ENCODE results near the gene CDK13. TPM values are rescaled to one million over a fixed set of nuclear protein-coding genes. Genes with fewer than 3 reads are reported as not detected.

The CDK13 gene
- total RNA-seq, 2 donors from 2014 or later: 56.7 to 91.6 TPM

GRCh38 chr7:39922580-39922979, 27.5 kb upstream of the CDK13 start:
- H3K36me3 ChIP-seq: no peaks in the 10 kb centered on the region
- H3K27me3 ChIP-seq (replicated peaks; ENCODE audit: insufficient read depth): no peaks in the 10 kb centered on the region
- no peak for DNase-seq (ENCODE audit: low spot score)
- TF ChIP-seq POLR2AphosphoS5 (IDR thresholded peaks at IDR 0.05): no peak
- TF ChIP-seq CTCF (IDR thresholded peaks at IDR 0.05): no peak
- no peak for TF ChIP-seq POLR2A (IDR thresholded peaks at IDR 0.05)
- H3K4me1 ChIP-seq (replicated peaks): no peaks in the 10 kb centered on the region
- intact Hi-C loops (cut with DNase I): no loop called here
- no peak overlapping the region for H3K4me3 ChIP-seq
- H3K27ac ChIP-seq: no peak overlapping the region
- no peaks in the 10 kb centered on the region for H3K9me3 ChIP-seq
- 90% methylated on average over 3 of the region's 3 CpGs for WGBS

- intact Hi-C loops (cut with DNase I): no loop called here
- H3K9me3 ChIP-seq: no peaks in the 10 kb centered on the region
- H3K4me3 ChIP-seq: no peak overlapping the region
- no peaks in the 10 kb centered on the region for H3K4me1 ChIP-seq (replicated peaks)
- no peaks in the 10 kb centered on the region for H3K27me3 ChIP-seq (replicated peaks; ENCODE audit: insufficient read depth)
- DNase-seq (ENCODE audit: low spot score): no peak
- no peaks in the 10 kb centered on the region for H3K36me3 ChIP-seq
- no peak overlapping the region for H3K27ac ChIP-seq
- 85% methylated on average over 1 of the region's 1 CpG for WGBS
- TF ChIP-seq POLR2A (IDR thresholded peaks at IDR 0.05) (no peak), CTCF (IDR thresholded peaks at IDR 0.05) (no peak), POLR2AphosphoS5 (IDR thresholded peaks at IDR 0.05) (no peak)
Measured at GRCh38 chr7:39923091-39923490, 27.0 kb upstream of the CDK13 start.

- Histone ChIP-seq H3K9me3 (no peaks in the 10 kb centered on the region), H3K36me3 (no peaks in the 10 kb centered on the region), H3K27ac (no peak overlapping the region), H3K27me3 (replicated peaks; ENCODE audit: insufficient read depth) (no peaks in the 10 kb centered on the region), H3K4me1 (replicated peaks) (no peaks in the 10 kb centered on the region), H3K4me3 (no peak overlapping the region)
- intact Hi-C loops (cut with DNase I): no loop called here
- TF ChIP-seq POLR2A (IDR thresholded peaks at IDR 0.05) (no peak), POLR2AphosphoS5 (IDR thresholded peaks at IDR 0.05) (no peak), CTCF (IDR thresholded peaks at IDR 0.05) (no peak)
- 90% methylated on average over 2 of the region's 2 CpGs for WGBS
- DNase-seq (ENCODE audit: low spot score): no peak
Measured at GRCh38 chr7:39924122-39924521, 25.9 kb upstream of the CDK13 start.

GRCh38 chr7:39926111-39926510, 23.9 kb upstream of the CDK13 start:
- no peak overlapping the region for H3K27ac ChIP-seq
- no peaks in the 10 kb centered on the region for H3K9me3 ChIP-seq
- H3K27me3 ChIP-seq (replicated peaks; ENCODE audit: insufficient read depth): no peaks in the 10 kb centered on the region
- H3K4me3 ChIP-seq: no peak overlapping the region
- H3K36me3 ChIP-seq: no peaks in the 10 kb centered on the region
- no peak for DNase-seq (ENCODE audit: low spot score)
- intact Hi-C loops (cut with DNase I): no loop called here
- no peak for TF ChIP-seq POLR2AphosphoS5 (IDR thresholded peaks at IDR 0.05)
- TF ChIP-seq CTCF (IDR thresholded peaks at IDR 0.05): no peak
- no peak for TF ChIP-seq POLR2A (IDR thresholded peaks at IDR 0.05)
- H3K4me1 ChIP-seq (replicated peaks): no peaks in the 10 kb centered on the region

GRCh38 chr7:39927018-39927417, 23.0 kb upstream of the CDK13 start:
- H3K27ac ChIP-seq: no peak overlapping the region
- no peaks in the 10 kb centered on the region for H3K27me3 ChIP-seq (replicated peaks; ENCODE audit: insufficient read depth)
- no peak overlapping the region for H3K4me3 ChIP-seq
- no peaks in the 10 kb centered on the region for H3K36me3 ChIP-seq
- H3K4me1 ChIP-seq (replicated peaks): no peaks in the 10 kb centered on the region
- intact Hi-C loops (cut with DNase I): no loop called here
- no peak for TF ChIP-seq POLR2A (IDR thresholded peaks at IDR 0.05)
- TF ChIP-seq CTCF (IDR thresholded peaks at IDR 0.05): no peak
- DNase-seq (ENCODE audit: low spot score): no peak
- H3K9me3 ChIP-seq: no peaks in the 10 kb centered on the region
- WGBS: 96% methylated on average over 7 of the region's 7 CpGs
